Hematopoietic multipotent progenitor cell (in vitro differentiated cells): ENCODE data around the gene VSTM4. TPM values are rescaled to one million over a fixed set of nuclear protein-coding genes. Genes with fewer than 3 reads are reported as not detected.

ENCODE experiments used
- DNase-seq, 3 donors: peaks; one replicate each; pipeline ENCODE4 v3.0.0-alpha.2; 2011 to 2015; ENCODE audit warnings: low read depth in 2 of 3, low spot score in 2 of 3
- total RNA-seq: library from RNA; depleted of rRNA; stranded (reverse); fragments of >200 nt; gene quantifications from one replicate; pipeline ENCODE4 v1.2.3, GENCODE V29; 2012

Gene VSTM4
- total RNA-seq, 1 donor: 0.27 TPM

DNA sequence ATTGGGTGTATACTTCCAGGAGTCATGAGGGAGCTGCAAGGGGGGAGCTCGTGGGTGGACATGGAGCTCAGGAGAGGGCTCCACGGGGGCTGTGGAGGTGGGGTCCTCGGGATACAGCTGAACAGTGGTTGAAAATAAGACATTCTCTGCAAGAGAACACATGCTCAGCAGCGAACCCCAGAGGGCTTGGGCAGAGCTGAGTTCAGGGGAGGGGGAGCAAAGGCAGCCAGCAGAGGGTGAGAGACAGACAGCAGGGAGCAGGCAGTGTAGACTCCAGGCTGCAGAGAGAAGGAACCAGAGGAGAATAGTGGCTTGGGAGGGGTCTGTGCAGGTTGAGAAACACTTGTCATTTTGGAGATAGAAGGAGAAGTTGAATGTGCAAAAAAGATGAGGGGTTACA lies 102.7 kb downstream of the VSTM4 start:
- DNase-seq: no peak

DNA sequence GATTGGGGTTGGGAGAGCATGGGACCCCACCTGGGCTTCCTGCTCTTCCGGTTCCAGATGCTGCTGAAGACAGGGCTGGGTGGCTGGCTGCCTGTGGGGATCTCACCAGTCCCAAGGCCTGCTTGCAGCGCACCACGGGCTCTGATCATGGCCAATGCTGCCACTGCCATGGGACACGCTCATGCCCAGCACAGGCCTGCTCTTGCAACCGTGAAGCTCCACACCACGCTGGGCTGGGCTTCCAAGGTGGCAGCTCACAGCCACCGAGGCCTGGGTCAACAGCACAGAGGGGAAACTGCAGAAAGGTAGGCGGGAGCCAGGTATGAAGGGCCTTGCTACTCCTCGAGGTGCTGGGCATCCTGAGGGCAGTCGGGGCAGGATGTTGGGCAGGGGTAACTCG lies 103.6 kb downstream of the VSTM4 start:
- no peak for DNase-seq

DNA sequence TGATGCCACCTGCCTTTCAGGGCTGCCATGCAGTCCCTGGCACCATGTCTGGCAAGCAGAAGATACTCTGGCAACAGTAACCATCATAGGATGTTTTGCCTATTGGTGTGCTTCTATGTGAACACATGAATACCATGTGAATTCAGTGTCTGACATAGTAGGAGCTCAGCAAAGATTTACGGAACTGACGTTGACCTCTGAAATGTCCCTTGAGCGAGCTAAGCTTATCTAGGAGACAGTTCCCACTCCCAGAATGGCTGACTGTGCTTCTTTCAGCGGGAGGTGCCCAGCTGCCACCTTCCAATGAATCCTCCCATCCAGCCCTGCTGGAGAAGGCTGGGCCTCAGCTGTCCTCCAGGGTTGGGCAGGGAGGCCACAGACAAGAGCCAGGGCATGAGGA lies 104.5 kb downstream of the VSTM4 start:
- DNase-seq: no peak

DNA sequence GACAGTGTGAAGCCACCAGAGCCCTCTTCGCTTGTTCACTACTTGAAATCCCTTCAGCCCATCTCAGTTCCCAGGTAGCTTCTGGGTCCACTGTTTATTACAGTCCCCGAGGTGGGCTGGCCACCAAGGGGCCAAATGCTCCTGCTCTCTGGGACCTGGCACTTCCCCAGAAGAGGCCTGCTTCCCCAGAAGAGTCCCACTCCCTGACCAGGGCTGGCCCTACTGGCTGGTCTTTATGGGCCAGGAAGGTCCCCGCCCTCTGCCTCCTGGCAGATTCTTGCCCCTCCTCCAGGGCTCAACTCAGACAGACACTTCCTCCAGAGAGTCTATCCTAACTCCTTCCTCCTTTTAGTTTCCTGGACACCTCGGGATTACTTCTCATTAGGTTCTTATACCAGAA lies 105.0 kb downstream of the VSTM4 start:
- no peak for DNase-seq

DNA sequence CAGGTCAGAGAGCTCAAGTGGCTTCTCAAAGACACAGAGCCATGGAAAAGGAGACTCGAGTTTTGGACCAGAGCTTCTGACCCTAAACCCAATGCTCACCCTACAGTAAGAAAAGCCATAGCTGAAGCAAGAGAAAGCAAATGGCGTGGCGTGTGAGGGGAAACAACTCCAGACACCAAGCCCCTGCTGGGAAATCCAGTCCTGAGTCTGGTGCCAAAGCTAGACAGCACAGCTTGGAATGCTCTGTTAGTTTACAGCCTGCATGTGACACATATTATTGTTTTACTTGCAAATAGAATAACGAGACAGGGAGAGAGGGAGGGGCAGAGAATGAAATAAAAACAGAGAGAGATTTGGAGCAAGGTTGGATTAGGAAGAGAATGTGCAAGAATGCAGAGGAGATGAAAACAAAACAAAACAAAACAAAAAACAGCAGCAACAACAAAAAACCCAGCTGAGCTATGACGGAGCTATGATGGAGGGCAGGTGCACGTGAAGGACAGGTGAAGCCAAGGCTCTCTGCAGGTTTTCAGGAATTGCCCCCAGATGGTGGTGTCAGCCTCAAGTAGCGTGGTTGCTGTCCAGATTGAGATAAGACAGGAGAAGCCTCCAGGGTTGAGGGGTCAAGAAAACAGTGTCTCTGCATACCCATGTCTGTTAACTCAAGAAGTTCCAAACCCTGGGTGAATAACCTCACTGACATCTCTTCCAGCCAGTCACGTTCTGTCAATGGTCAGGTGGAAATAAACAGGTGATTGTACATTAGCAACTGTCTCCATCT lies 105.9 kb downstream of the VSTM4 start:
- DNase-seq: no peak

DNA sequence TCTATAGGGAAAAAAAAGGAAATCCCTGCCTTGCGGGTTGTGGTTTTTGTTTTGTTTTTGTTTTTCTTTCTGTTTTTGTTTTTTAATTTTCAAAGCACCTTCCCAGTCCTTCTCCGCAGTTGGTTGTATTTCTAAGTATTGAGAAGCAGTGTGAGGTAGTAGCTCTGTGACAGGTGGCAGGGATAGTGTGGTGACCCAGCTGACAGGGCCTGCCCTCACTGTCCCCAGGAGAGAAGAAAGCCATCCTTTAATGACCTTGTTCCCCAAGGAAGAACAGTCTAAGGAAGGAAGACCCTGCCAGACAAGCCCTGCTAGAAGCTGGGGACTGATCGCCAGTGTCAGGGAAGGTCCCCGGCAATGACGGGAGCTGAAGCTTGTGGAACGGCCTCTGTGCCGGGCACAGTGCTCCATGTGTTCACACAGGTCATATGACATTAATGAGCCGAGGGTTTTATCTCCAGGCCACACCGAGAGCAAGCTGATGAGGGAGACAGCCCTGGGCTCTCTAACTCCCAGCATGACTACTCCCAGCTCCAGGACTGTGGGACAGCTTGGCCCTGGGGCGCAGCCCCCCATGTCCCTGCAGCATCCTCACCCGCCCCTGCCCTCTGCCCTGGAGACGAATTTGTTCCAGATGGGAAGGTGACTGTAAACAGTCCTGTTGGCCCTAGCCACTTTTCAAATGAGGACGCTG lies 106.7 kb downstream of the VSTM4 start:
- no peak for DNase-seq

DNA sequence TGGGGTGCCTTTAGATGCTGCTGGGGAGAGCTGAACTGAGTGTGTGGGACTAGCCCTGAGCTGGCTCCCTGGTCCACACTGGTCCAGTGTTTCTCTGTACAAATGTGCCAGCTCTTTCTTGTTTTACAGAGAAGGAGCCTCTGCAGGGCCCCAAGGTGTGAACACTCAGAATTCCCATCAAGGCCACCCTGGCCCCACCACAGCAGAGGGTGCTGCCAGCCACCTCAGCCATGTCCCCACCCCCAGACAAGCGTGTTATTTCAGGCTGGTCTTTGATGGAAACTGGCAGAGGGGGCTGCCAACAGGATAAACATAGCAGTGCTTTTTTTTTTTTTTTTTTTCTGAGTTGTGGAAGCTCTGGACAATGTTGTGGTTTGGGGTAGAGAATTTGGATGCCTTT lies 107.2 kb downstream of the VSTM4 start:
- DNase-seq: no peak

DNA sequence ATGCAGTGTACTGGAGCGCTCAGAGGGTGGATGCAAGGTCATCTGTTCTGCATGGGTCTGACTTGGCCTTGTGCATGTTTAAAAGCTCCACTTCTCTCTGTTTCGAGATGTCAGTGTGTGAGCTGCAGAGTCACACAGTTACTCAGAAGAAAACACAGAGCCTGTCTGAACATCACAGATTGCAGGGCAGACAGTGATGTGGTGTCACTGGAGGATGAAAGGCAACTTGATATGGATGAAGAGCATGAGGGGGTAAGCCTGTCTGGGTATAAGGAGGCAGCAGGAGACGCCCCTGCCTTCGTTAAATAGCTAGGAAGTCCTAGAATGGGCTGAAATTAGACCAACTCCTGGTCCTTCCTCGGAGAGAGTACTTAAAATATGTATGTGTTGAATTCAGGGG lies 108.2 kb downstream of the VSTM4 start:
- DNase-seq: no peak

DNA sequence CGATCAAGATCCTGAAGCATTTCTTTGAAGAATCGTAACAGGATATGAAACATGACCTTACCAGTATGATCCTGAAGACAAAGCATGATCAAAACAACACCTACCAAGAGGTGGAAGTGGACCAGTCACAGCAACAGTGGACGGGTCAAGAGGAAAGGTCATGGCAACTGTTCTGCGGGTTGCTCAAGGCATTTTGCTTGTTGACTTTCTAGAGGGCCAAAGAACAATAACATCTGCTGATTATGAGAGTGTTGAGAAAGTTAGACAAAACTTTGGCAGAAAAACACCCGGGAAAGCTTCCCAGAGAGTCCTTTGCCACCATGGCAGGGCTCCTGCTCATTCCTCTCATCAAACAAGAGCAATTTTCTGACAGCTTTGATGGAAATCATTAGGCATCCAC lies 110.1 kb downstream of the VSTM4 start:
- DNase-seq: no peak

DNA sequence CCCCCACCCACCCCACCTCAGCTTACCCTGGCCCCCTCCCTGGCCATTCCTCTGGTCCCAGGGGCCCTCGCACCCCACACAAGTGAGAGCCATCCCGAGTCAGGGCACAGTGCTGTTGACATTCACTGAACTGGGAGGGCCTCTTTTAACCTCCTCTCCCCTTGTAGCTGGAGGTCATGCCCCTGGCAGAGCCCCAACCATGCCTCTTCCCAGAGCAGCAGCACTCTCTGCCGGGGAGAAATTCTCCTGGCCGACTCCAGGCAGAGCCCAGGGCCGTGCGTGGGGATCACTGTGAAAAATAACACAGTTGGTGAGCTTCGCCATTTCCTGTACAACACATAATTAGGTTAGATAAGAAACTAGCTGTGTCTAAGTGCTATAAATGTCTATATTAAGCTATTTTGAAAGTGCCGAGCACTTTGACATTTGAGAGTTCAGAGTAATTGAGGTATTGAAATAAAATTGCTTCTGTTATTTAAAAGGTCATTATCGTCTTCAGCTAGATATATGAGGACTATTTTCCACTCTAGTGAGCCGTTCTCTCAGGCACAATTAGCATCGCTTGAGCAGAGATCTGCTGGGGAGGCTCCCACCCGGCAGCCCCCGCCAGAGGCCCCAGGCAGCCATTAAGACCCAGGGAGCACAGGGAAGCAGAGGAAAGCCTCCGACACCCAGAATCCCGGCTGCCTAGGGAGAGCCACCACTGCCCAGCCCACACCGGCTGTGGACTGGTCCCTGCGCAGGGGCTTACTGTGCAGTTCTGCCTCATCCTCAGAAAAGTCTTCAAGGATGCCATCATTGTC lies 113.3 kb downstream of the VSTM4 start:
- no peak for DNase-seq

DNA sequence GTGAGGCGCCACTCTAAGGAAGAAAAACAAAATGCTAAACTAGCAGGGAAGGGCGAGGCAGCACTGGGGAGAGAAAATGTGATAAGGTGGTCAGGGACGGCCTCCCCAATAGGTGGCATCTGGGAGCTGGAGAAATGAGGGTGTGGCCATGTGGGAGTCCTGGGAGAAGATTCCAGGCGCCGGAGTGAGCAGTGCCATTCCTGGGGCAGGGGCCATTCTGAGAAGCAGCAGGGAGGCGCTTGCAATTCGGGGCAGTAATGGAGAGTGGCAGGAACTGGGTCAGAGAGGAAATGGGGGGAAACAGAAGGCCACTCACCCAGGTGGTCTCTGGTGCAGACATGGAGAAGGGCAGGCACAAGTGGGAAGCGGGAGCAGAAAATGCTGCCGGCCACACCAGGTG lies 113.9 kb downstream of the VSTM4 start:
- no peak for DNase-seq

DNA sequence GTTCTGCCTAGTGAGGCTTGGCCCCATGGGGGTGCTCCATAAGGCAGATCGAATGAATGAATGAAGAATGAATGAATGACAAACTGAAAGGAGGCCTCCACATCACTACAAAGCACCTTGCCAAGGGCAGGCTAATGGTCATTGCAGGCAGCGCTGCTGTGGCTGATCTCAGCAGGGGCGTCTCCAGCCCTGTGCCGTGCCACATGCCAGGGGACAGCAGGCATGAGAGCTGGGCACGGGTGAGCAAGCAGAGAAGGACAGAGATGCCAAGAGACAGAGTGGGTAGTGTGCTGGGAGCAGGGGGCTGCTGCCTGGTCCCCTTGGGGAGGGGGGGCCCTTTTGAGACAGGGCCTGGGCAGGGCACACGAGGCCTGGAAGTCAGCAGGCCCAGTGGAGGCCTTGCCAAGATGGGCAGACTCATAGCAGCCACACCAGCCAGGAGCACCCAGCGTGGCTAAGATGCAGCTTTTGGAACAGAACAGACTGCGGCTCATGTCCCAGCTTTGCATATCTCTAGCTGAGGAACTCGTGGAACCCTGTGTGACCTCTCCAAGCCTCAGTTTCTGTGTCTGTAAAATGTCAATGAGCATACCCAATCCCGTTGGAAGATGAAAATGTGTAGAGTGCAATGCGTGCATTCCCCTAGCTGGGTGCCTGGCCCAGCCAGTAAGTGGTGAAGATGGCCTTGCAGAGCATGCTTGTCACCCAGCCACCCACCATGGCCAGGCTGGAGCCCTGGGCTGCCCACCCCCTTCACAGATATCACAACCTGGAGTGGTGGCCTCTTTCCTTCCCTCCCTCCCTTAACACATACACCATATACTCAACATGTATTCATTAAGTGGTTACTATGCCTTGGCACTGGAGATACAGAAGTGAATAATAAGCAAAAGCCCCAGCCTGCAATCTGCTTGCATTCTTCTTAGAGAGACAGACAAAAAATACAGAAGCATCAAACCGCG lies 114.6 kb downstream of the VSTM4 start:
- no peak for DNase-seq

DNA sequence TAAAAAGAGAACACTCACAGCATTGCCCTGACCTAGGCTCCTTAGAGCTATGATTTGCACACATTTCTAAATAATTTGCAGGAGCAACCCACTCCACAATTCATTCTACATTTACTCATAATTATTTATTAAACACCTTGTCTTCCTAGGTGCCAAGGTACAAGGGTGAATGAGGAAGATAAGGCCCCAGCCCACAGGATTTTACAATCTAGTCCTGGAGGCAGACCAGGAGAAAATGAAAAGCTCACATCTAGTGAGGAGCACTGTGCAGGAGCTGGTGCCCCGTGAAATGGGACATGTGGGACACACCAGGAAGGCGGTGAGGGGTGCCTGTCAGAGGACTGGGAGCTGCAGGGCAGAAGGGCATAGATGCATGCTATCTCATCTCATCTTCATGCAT lies 116.0 kb downstream of the VSTM4 start:
- DNase-seq: no peak

DNA sequence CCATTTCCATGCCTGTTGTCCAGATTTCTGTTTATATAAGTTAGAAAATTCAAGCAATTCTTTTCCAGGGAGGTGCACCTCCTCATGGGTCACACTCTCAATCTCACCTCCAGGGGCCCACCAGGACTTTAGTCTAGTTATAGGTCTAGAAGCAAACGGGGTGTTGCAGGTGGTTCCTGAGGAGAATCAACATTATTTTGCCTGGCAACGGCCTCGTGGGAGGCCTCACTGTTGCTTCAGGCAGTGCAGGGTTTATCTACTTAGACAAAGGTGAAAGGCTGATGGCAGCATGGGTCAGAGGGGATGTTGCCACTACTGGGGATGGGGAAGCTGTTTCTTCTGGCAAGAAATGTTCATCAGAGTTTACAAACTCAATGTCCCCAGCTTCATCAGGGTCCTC lies 119.0 kb downstream of the VSTM4 start:
- DNase-seq: no peak

DNA sequence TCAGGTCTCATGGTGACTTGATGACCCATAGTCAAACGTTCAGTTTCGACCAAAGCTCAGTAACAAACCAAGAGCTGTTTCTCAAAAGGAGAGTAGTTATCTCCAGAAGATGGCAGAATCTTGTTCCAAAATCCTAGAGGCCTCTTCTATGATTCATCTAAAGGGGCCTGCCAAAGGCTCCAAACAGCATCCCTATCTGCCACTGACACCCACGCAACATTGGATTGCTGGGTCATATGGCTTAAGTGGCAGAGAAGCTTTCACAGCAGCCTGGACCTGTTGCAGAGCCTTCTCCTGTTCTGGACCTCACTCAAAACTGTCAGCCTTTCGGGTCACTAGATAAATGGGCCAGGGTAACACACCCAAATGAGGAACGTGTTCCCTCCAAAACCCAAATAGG lies 121.7 kb downstream of the VSTM4 start:
- DNase-seq: no peak

DNA sequence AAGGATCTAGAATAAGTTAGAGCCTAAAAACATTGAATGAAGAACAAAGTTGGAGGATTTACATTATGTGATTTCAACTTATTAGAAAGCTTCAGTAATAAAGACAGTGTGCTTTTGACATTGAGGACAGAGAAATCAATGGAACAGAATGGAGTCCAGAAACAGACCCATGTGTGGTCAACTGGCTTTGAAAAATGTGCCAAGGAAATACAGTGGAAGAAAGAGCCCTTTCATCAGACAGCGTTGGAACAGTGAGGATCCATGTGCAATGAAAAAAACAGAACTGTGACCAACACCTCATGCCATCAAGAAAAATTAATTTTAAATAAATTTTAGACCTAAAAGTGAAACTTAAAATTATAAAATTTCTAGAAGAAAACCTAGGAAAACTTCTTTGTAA lies 125.1 kb downstream of the VSTM4 start:
- no peak for DNase-seq

DNA sequence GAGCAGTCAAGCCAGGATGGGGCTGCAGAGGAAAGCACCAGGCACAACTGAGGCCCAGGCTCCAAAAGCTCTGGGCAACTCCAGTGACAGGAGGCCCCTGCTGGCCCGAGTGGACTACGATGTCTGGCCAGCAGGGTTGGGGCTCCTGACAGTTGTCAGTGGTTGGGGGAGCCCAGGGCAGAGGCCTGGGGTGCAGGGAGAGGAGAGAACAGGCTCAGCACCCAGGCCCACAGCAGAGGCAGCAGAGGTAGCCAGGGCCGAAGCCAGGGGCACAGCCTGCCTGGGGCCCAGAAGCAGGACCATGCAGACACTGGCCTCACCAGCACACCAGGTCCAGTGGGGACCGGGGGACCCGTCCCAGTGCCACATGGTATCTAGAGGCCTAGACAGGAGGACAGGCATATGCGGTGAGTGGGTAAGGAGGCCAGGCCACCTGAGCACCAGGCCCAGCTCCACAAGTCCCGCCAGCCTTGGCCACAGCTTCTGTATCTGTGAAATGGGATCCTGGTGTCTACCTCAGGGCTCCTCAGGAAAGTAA lies 129.6 kb downstream of the VSTM4 start:
- DNase-seq: no peak

DNA sequence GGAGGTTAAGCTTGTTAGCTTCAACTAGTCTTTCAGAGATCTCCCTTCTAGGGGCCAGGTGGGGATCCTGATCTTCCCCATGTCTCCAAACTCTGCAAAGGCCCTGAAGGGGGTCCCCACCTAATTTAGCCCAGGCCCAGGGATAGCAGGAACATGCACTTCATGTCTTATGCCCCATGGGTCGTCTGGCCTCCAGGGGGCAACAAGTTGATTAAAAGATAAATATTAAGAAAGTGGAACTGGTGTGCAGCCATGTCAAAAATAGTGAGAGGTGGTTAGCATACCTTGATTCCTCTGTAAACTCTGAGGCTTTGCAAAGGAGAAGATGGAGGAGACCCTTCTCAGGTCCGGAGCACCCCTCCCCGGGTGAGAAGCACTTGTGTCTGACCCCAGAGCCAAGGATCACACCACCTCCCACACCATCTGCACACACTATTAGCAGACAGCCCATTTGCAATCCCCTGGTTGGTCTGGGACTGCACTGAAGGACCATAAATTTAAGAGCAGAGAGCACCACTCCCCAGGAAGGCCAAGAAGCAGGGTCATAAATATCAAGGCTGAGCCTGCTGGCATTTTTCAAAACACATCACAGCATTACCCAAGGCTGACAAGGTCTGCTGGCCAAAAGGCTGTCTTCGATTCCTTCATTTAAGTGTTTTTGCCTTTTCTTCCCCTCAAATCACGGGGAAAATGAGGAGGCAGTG lies 131.5 kb downstream of the VSTM4 start:
- peak in 2 of 3 donors; percentile 14 to 54 for DNase-seq

DNA sequence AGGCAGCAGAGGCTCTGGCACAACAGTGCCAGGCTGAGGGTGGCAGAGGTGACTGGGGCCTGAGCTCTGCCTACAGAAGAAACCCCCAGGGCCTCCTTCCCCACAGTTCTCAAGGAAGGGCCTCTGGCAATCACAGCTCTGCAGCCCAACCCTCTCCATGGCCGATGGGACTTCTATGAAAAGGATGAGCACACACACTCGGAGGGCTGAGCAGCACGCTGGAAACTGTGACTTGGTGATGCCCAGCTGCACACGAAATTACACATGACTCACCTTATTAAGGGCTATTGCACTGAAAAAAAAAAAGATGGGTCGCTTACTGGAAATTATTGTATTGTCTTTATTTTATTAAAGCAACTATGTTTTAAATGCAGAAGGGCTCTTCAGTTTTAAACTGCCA lies 132.7 kb downstream of the VSTM4 start:
- no peak for DNase-seq
